Activated B cell treated with CpG ODN at 0.5 μM for 24 hours (primary cell): ENCODE results near the gene CSN2. TPM values are rescaled to one million over a fixed set of nuclear protein-coding genes. Genes with fewer than 3 reads are reported as not detected.

Source experiments
- ATAC-seq: fragments of 200-7000 bp; cut with Tn5 transposase; one replicate; pipeline ENCODE4 v1.10.0; 2021; ENCODE audit warnings: low read depth, mild to moderate bottlenecking, moderate library complexity
- CTCF ChIA-PET: fragments of 350-600 bp; sonication (Branson Sonifier 250); formaldehyde crosslinking; loops from one replicate; lab custom pipeline; 2021; ENCODE audit warnings: antibody characterized with exemption; lab: Charles Lee
- POLR2A ChIA-PET: fragments of 350-600 bp; sonication (Branson Sonifier 250); formaldehyde crosslinking; loops from one replicate; lab custom pipeline; 2021; ENCODE audit warnings: antibody characterized with exemption; lab: Charles Lee
- DNase-seq: peaks from one replicate; pipeline ENCODE4 v3.0.0; 2022
- H3K27ac Mint-ChIP-seq: one replicate; pipeline ENCODE4 v1.8.0; 2020; ENCODE audit warnings: mixed read lengths
- H3K27me3 Mint-ChIP-seq: one replicate; pipeline ENCODE4 v1.8.0; 2021; ENCODE audit warnings: mixed read lengths
- H3K36me3 Mint-ChIP-seq: one replicate; pipeline ENCODE4 v1.8.0; 2021; ENCODE audit warnings: low read depth, mixed read lengths
- H3K4me1 Mint-ChIP-seq: one replicate; pipeline ENCODE4 v1.8.0; 2021; ENCODE audit warnings: mixed read lengths
- H3K4me3 Mint-ChIP-seq: one replicate; pipeline ENCODE4 v1.8.0; 2020; ENCODE audit warnings: mild to moderate bottlenecking, mixed read lengths
- H3K9me3 Mint-ChIP-seq: one replicate; pipeline ENCODE4 v1.8.0; 2020; ENCODE audit warnings: mixed read lengths
- intact Hi-C: fragments of 100-400 bp; cut with micrococcal nuclease; formaldehyde crosslinking; loops from one replicate; pipeline ENCODE4 v1.15.1; 2024
- total RNA-seq: library from RNA; stranded (reverse); gene quantifications from 2 replicates; pipeline ENCODE4 v1.2.3, GENCODE V29; 2022
- TF ChIP-seq, protein P1 (sequence below): fragments of 200-600 bp; IDR thresholded peaks from one replicate; pipeline ENCODE4 v1.8.0; 2022; ENCODE audit warnings: antibody characterized with exemption, mild to moderate bottlenecking

CSN2 gene
- total RNA-seq, 1 donor from 2014 or later: not detected

DNA sequence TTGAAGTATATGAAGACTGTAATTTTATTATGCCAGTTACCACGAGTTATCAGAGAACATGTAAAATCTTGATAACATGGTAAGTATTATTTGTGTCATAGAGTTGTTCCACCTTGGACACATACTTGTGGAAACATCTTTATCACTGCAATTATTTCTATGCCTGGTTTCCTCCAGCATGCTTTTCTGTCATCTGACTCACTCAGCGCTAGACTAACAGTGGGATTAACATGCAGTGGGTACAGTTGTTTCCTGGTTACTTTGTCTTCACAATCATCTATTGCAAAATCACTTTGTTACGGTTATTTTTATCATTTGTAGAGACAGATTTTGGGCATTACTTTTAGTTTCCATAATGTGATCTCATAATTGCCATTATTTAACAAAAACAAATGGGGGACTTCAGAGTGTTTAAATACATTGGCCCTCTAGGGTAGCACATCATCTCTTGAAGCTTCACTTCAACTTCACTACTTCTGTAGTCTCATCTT, 30.0 kb upstream of the CSN2 start, which contains the start of gene STATH:
Gene STATH (plus strand): TSS at position 441 of the 491 bp plus-strand sequence. CDS start 2,472 bp downstream, outside the sequence.
- no peaks in the 10 kb centered on the region for H3K9me3 Mint-ChIP-seq
- intact Hi-C loops: no loop called here
- no peaks in the 10 kb centered on the region for H3K27me3 Mint-ChIP-seq
- ATAC-seq: no peak
- H3K4me1 Mint-ChIP-seq: no peaks in the 10 kb centered on the region
- DNase-seq: no peak
- CTCF ChIA-PET: no interaction called here
- no peak within 1 kb of the TSS for H3K27ac Mint-ChIP-seq
- POLR2A ChIA-PET: no interaction called here
- H3K4me3 Mint-ChIP-seq: no peak within 1 kb of the TSS
- TF ChIP-seq, protein P1, sequence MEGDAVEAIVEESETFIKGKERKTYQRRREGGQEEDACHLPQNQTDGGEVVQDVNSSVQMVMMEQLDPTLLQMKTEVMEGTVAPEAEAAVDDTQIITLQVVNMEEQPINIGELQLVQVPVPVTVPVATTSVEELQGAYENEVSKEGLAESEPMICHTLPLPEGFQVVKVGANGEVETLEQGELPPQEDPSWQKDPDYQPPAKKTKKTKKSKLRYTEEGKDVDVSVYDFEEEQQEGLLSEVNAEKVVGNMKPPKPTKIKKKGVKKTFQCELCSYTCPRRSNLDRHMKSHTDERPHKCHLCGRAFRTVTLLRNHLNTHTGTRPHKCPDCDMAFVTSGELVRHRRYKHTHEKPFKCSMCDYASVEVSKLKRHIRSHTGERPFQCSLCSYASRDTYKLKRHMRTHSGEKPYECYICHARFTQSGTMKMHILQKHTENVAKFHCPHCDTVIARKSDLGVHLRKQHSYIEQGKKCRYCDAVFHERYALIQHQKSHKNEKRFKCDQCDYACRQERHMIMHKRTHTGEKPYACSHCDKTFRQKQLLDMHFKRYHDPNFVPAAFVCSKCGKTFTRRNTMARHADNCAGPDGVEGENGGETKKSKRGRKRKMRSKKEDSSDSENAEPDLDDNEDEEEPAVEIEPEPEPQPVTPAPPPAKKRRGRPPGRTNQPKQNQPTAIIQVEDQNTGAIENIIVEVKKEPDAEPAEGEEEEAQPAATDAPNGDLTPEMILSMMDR: no peak
- H3K36me3 Mint-ChIP-seq: no peaks in the 10 kb centered on the region

DNA sequence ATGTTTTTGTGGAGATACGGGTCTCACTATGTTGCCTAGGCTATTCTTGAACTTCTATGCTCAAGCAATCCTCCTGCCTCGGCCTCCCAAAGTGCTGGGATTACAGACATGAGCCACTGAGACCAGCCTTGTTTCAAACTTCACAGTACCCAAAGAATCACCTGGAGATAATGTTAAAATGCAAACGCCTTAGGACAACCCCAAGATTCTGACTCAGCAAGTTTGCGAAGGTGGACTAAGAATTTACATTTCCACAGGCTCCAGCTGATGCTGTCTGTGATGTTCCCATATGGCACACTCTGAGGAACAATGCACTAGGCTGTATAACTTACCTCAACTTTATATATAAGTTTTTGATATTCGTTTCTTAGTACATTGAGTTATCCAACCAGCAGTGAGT, 29.3 kb upstream of the CSN2 start:
- ChIA-PET CTCF (no interaction called here), POLR2A (no interaction called here)

DNA sequence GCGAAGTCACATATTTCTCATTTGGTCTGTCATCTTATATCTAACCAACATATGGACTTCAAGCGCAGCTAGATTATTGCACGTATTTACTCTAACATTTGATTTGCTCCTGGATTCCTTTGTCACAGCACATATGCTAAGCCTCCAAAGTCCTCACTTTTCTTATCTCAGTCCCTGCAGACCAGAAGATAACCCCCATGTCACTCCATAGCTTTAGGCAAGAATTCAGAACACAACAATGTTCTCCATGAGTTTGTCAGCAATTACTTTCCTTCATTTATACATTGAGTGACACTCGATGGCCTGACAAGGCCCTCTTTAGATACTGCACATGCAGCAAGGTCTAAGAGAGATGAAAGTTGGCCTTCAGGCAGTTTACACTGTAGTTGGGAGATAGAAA, 25.5 kb upstream of the CSN2 start:
- intact Hi-C loops: no loop called here
- ChIA-PET CTCF (no interaction called here), POLR2A (no interaction called here)
- no peak for DNase-seq
- no peak overlapping the region for H3K4me3 Mint-ChIP-seq
- TF ChIP-seq, protein P1: no peak
- no peaks in the 10 kb centered on the region for H3K36me3 Mint-ChIP-seq
- H3K27ac Mint-ChIP-seq: no peak overlapping the region
- H3K4me1 Mint-ChIP-seq: no peaks in the 10 kb centered on the region
- H3K27me3 Mint-ChIP-seq: no peaks in the 10 kb centered on the region
- no peak for ATAC-seq
- no peaks in the 10 kb centered on the region for H3K9me3 Mint-ChIP-seq

More for the DNA sequence above, 29.3 kb upstream of the CSN2 start:
- no peak for ATAC-seq
- TF ChIP-seq, protein P1: no peak
- H3K27ac Mint-ChIP-seq: no peak overlapping the region
- intact Hi-C loops: no loop called here
- H3K4me1 Mint-ChIP-seq: no peaks in the 10 kb centered on the region
- H3K4me3 Mint-ChIP-seq: no peak overlapping the region
- no peaks in the 10 kb centered on the region for H3K27me3 Mint-ChIP-seq
- H3K36me3 Mint-ChIP-seq: no peaks in the 10 kb centered on the region
- no peak for DNase-seq
- H3K9me3 Mint-ChIP-seq: no peaks in the 10 kb centered on the region

DNA sequence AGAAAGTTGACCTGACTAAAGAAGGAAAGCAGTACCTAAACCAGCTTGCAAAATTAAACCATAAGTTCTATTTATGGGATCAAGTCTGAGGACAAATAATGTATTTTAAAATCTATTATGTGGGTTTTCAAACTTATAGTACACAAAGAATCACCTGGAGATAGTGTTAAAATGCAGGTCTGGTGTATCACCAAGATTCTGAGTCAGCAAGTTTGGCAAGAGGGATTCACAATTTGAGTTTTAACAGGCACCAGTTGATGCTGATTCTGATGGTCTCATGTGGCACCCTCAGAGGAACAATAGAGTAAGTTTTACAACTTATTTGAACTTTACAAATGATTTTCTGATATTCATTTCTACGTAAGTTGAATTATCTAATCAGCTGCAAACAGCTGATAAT, 21.1 kb upstream of the CSN2 start:
- no peak overlapping the region for H3K4me3 Mint-ChIP-seq
- intact Hi-C loops: no loop called here
- H3K27me3 Mint-ChIP-seq: no peaks in the 10 kb centered on the region
- ChIA-PET CTCF (no interaction called here), POLR2A (no interaction called here)
- H3K9me3 Mint-ChIP-seq: no peaks in the 10 kb centered on the region
- no peaks in the 10 kb centered on the region for H3K4me1 Mint-ChIP-seq
- H3K27ac Mint-ChIP-seq: no peak overlapping the region
- ATAC-seq: no peak
- no peak for DNase-seq
- TF ChIP-seq, protein P1: no peak
- no peaks in the 10 kb centered on the region for H3K36me3 Mint-ChIP-seq

DNA sequence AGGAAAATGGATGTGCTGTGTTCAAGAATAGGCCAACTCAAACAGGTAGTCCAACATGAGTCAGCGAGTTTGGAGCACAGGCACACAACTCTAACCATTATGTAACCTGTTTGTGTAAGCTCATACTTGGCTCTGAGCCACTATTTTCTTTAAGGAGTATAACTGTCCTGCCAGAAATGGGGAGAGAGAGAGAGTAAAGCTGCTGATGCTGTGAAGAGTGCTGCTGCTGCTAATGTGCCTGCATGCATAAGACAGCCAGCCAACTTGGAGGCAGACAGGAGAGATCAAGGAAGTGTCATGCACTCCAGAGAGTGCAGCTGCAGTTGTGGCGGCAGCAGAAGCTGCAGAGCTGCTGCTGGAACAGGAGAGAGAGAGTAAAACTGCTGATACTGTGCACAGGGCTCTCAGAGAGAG, 18.5 kb upstream of the CSN2 start:
- Mint-ChIP-seq H3K27me3 (no peaks in the 10 kb centered on the region), H3K36me3 (no peaks in the 10 kb centered on the region), H3K27ac (no peak overlapping the region), H3K4me1 (no peaks in the 10 kb centered on the region), H3K9me3 (no peaks in the 10 kb centered on the region), H3K4me3 (no peak overlapping the region)
- DNase-seq: no peak
- CTCF ChIA-PET: no interaction called here
- TF ChIP-seq, protein P1: no peak
- no peak for ATAC-seq
- POLR2A ChIA-PET: no interaction called here
- intact Hi-C loops: no loop called here
